Stimulated activated CD4-positive, alpha-beta T cell treated with anti-CD3 and anti-CD28 coated beads, Interleukin-4, amount 100 ng/mL, for 1 hour (primary cell): ENCODE data around the gene CTNND1.
A peak's percentile ranks its signal among the peaks of the same experiment; 100 is the strongest.

Experiments used
- DNase-seq: peaks from one replicate; pipeline ENCODE4 v3.0.0-alpha.2; 2020

CTNND1 gene

GRCh38 chr11:57764566-57764965 lies 3.0 kb downstream of the CTNND1 start:
- DNase-seq: no peak

- no peak for DNase-seq
Observed at GRCh38 chr11:57764972-57765371, 3.4 kb downstream of the CTNND1 start.

- DNase-seq: no peak
Observed at GRCh38 chr11:57770793-57771192, 9.2 kb downstream of the CTNND1 start.

- no peak for DNase-seq
Observed at GRCh38 chr11:57771365-57771764, 9.8 kb downstream of the CTNND1 start.

GRCh38 chr11:57772562-57772961 lies 11.0 kb downstream of the CTNND1 start:
- DNase-seq: no peak

- no peak for DNase-seq
Observed at GRCh38 chr11:57773026-57773598, 11.5 kb downstream of the CTNND1 start.

GRCh38 chr11:57775491-57775890 lies 13.9 kb downstream of the CTNND1 start:
- DNase-seq: no peak

GRCh38 chr11:57776031-57776521 lies 14.5 kb downstream of the CTNND1 start:
- DNase-seq: no peak

GRCh38 chr11:57776577-57777210 lies 15.1 kb downstream of the CTNND1 start:
- no peak for DNase-seq

GRCh38 chr11:57777969-57778317 lies 16.3 kb downstream of the CTNND1 start:
- DNase-seq: no peak

GRCh38 chr11:57778318-57779037 lies 16.9 kb downstream of the CTNND1 start:
- DNase-seq: no peak

- DNase-seq: no peak
Observed at GRCh38 chr11:57779276-57779675, 17.7 kb downstream of the CTNND1 start.

- DNase-seq: no peak
Observed at GRCh38 chr11:57781529-57781943, 19.9 kb downstream of the CTNND1 start.

GRCh38 chr11:57785072-57785471 lies 23.5 kb downstream of the CTNND1 start:
- no peak for DNase-seq

GRCh38 chr11:57786436-57786835 lies 24.8 kb downstream of the CTNND1 start:
- no peak for DNase-seq

GRCh38 chr11:57787006-57787604 lies 25.5 kb downstream of the CTNND1 start:
- DNase-seq: no peak

- DNase-seq: no peak
Observed at GRCh38 chr11:57787920-57788702, 26.5 kb downstream of the CTNND1 start.

GRCh38 chr11:57788703-57789088 lies 27.1 kb downstream of the CTNND1 start:
- DNase-seq: no peak

GRCh38 chr11:57791321-57792059 lies 29.9 kb downstream of the CTNND1 start:
- peak; percentile 7 for DNase-seq

- peak; percentile 79 for DNase-seq
Observed at GRCh38 chr11:57792060-57792541, 30.5 kb downstream of the CTNND1 start.

GRCh38 chr11:57792870-57793269 lies 31.3 kb downstream of the CTNND1 start:
- DNase-seq: no peak
